22Rv1 (cell line): ENCODE data around the gene CCT7.

Experiments used
- CTCF ChIP-seq: fragments of 450-650 bp; IDR thresholded peaks from 2 replicates; pipeline ENCODE4 v1.5.1; 2017; ENCODE audit warnings: mild to moderate bottlenecking
- ZFX ChIP-seq: fragments of 450-650 bp; IDR thresholded peaks from 2 replicates; pipeline ENCODE4 v1.6.1; 2017; ENCODE audit warnings: antibody characterized with exemption, borderline replicate concordance

GRCh38 chr2:73203055-73203681 is 30.9 kb upstream of the CCT7 start:
- TF ChIP-seq CTCF: no peak
- TF ChIP-seq ZFX: no peak
